Lung (tissue), 12 donors: Measurements from ENCODE around the gene OR56A4. TPM values are rescaled to one million over a fixed set of nuclear protein-coding genes. Genes with fewer than 3 reads are reported as not detected.

Experiments
- ATAC-seq: fragments of 200-7000 bp; cut with Tn5 transposase; one replicate; pipeline ENCODE4 v1.9.1; 2020; ENCODE audit warnings: moderate number of reproducible peaks; ENCODE audit not compliant: insufficient read depth, low FRiP score
- DNase-seq, 3 donors: peaks; one replicate each; pipeline ENCODE4 v3.0.0-alpha.2; 2013 to 2017
- H3K27ac ChIP-seq, 2 donors: one replicate each; pipeline ENCODE4 v1.5.1; 2013; ENCODE audit warnings: mild to moderate bottlenecking in 2 of 2, moderate library complexity in 2 of 2, control low read depth in 1 of 2, inconsistent platforms in 1 of 2, low read depth in 1 of 2, low read length in 1 of 2
- H3K27me3 ChIP-seq, 3 donors: one replicate each; pipeline ENCODE4 v1.5.1; 2013; ENCODE audit warnings: low read length in 2 of 3; ENCODE audit not compliant: control insufficient read depth in 3 of 3, insufficient read depth in 3 of 3
- H3K36me3 ChIP-seq, 4 donors: one replicate each; pipeline ENCODE4 v1.5.1; 2013; ENCODE audit warnings: low read length in 4 of 4, mild to moderate bottlenecking in 1 of 4, moderate library complexity in 1 of 4; ENCODE audit not compliant: control insufficient read depth in 4 of 4, insufficient read depth in 4 of 4
- H3K4me1 ChIP-seq, 5 donors: one replicate each; pipeline ENCODE4 v1.5.1; 2013; ENCODE audit warnings: low read length in 5 of 5, mild to moderate bottlenecking in 2 of 5, moderate library complexity in 1 of 5; ENCODE audit not compliant: control insufficient read depth in 5 of 5, insufficient read depth in 5 of 5
- H3K4me3 ChIP-seq: one replicate; pipeline ENCODE4 v1.5.1; 2013; ENCODE audit warnings: mild to moderate bottlenecking, control low read depth, moderate library complexity
- H3K9ac ChIP-seq, 2 donors: one replicate each; pipeline ENCODE4 v1.5.1; 2013; ENCODE audit warnings: low read length in 2 of 2, control low read depth in 1 of 2; ENCODE audit not compliant: insufficient read depth in 1 of 2
- H3K9me3 ChIP-seq, 4 donors: one replicate each; pipeline ENCODE4 v1.5.1; 2013; ENCODE audit warnings: low read length in 3 of 4, mild to moderate bottlenecking in 1 of 4, moderate library complexity in 1 of 4; ENCODE audit not compliant: control insufficient read depth in 4 of 4, insufficient read depth in 3 of 4
- CTCF ChIP-seq: IDR thresholded peaks from 2 replicates; pipeline ENCODE4 v1.5.1; 2012; ENCODE audit warnings: mild to moderate bottlenecking; ENCODE audit errors: control extremely low read depth, extremely low read depth
- WGBS, 2 donors: extraction: QIAGEN DNeasy Blood & Tissue Kit; methylation state at CpG; one replicate each; pipeline ENCODE4 v1.1.7; 2013; 5-methylcytosine and 5-hydroxymethylcytosine counted together
- polyA plus RNA-seq, 2 donors: library from polyadenylated mRNA; stranded (reverse); fragments of 200-250 nt; gene quantifications; one replicate each; pipeline ENCODE4 v1.2.1, GENCODE V29; 2013
- total RNA-seq, 2 donors: library from RNA; depleted of rRNA in 1 of 2; stranded (reverse); fragments of >200 nt in 1 of 2; gene quantifications; one replicate each; pipeline ENCODE4 v1.2.1, GENCODE V29; 2014 to 2021
- donor health status: control.
- donor health status: control.
- donor health status: Bipolar disorder and iron deficiency.
- donor health status: healthy.
- donor health status: DM: yes; HTN: yes; CAD: no.

OR56A4 gene
- total and polyA plus RNA-seq, 4 donors: 0.06 TPM; not detected in 3

GRCh38 chr11:6006395-6006794 is 351 bp downstream of the OR56A4 start:
- Histone ChIP-seq H3K9me3 (no peaks in the 10 kb centered on the region), H3K4me1 (no peaks in the 10 kb centered on the region), H3K27ac (no peak overlapping the region), H3K4me3 (no peak overlapping the region), H3K36me3 (no peaks in the 10 kb centered on the region), H3K27me3 (peaks cover 0 to 2% (median 0%) of the 10 kb centered on the region in 3 donors), H3K9ac (no peak overlapping the region)
- TF ChIP-seq CTCF: no peak
- ATAC-seq (no peak), DNase-seq (no peak)

GRCh38 chr11:6002202-6002699 is 4.5 kb downstream of the OR56A4 start:
- no peak overlapping the region for H3K27ac ChIP-seq
- ATAC-seq: no peak
- H3K4me1 ChIP-seq: no peaks in the 10 kb centered on the region
- no peak for TF ChIP-seq CTCF
- H3K9me3 ChIP-seq: no peaks in the 10 kb centered on the region
- H3K9ac ChIP-seq: no peak overlapping the region
- WGBS, 2 donors: 57 to 61% methylated on average over 7 of the region's 7 CpGs
- H3K4me3 ChIP-seq: no peak overlapping the region
- DNase-seq: no peak
- H3K36me3 ChIP-seq: no peaks in the 10 kb centered on the region
- H3K27me3 ChIP-seq: no peaks in the 10 kb centered on the region

- Histone ChIP-seq H3K4me1 (peaks cover 0 to 1% (median 0%) of the 10 kb centered on the region in 5 donors), H3K36me3 (no peaks in the 10 kb centered on the region), H3K4me3 (no peak overlapping the region), H3K27me3 (no peaks in the 10 kb centered on the region), H3K27ac (no peak overlapping the region), H3K9ac (no peak overlapping the region), H3K9me3 (no peaks in the 10 kb centered on the region)
- no peak for TF ChIP-seq CTCF
- WGBS, 2 donors: 87 to 92% methylated on average over 14 of the region's 14 CpGs
- ATAC-seq (no peak), DNase-seq (no peak)
Measured at GRCh38 chr11:5994791-5995190, 12.0 kb downstream of the OR56A4 start.

- H3K27ac ChIP-seq: no peak overlapping the region
- peaks cover 0 to 1% (median 0%) of the 10 kb centered on the region in 5 donors for H3K4me1 ChIP-seq
- H3K4me3 ChIP-seq: no peak overlapping the region
- no peaks in the 10 kb centered on the region for H3K9me3 ChIP-seq
- TF ChIP-seq CTCF: no peak
- peak in 1 of 3 donors; percentile 9 for DNase-seq
- no peaks in the 10 kb centered on the region for H3K27me3 ChIP-seq
- no peaks in the 10 kb centered on the region for H3K36me3 ChIP-seq
- no peak overlapping the region for H3K9ac ChIP-seq
- WGBS, 2 donors: 63 to 72% methylated on average over 3 of the region's 3 CpGs
- ATAC-seq: no peak
Measured at GRCh38 chr11:5992604-5993251, 14.0 kb downstream of the OR56A4 start.
